Left ventricle myocardium inferior (tissue), 1 donor: ENCODE measurements around the gene GORASP1. TPM values are rescaled to one million over a fixed set of nuclear protein-coding genes. Genes with fewer than 3 reads are reported as not detected.
A peak's percentile ranks its signal among the peaks of the same experiment; 100 is the strongest.

Experiments used
- DNase-seq: peaks from one replicate; pipeline ENCODE4 v3.0.0-alpha.2; 2020
- H3K27ac ChIP-seq: fragments of 200-600 bp; replicated peaks from 2 replicates; pipeline ENCODE4 v1.8.0; 2021
- H3K27me3 ChIP-seq: fragments of 200-600 bp; 2 replicates; pipeline ENCODE4 v1.8.0; 2021; ENCODE audit warnings: low read depth
- H3K36me3 ChIP-seq: fragments of 200-600 bp; 2 replicates; pipeline ENCODE4 v1.8.0; 2021
- H3K4me1 ChIP-seq: fragments of 200-600 bp; 2 replicates; pipeline ENCODE4 v1.8.0; 2021
- H3K4me3 ChIP-seq: fragments of 200-600 bp; 2 replicates; pipeline ENCODE4 v1.8.0; 2021; ENCODE audit warnings: mild to moderate bottlenecking, moderate library complexity
- H3K9me3 ChIP-seq: fragments of 200-600 bp; replicated peaks from 2 replicates; pipeline ENCODE4 v1.8.0; 2021
- intact Hi-C: fragments of 100-400 bp; cut with micrococcal nuclease; formaldehyde crosslinking; loops from one replicate; pipeline ENCODE4 v1.11.0; 2022
- total RNA-seq: library from RNA; stranded (reverse); fragmentation: NEBNext Ultra II Directional; extraction: Animal tissue kit (Norgen Biotek cat#: 25700); gene quantifications from one replicate; pipeline ENCODE4 v1.2.1, GENCODE V29; 2021
- TF ChIP-seq, protein P1 (sequence below): fragments of 200-600 bp; IDR thresholded peaks from 2 replicates; pipeline ENCODE4 v1.8.0; 2021; ENCODE audit warnings: antibody characterized with exemption, mild to moderate bottlenecking, borderline replicate concordance
- donor health status: DM: no; HTN: yes; CAD: no; lungs with severe emphysema.

The GORASP1 gene
- total RNA-seq, 1 donor from 2014 or later: 54.0 TPM

DNA sequence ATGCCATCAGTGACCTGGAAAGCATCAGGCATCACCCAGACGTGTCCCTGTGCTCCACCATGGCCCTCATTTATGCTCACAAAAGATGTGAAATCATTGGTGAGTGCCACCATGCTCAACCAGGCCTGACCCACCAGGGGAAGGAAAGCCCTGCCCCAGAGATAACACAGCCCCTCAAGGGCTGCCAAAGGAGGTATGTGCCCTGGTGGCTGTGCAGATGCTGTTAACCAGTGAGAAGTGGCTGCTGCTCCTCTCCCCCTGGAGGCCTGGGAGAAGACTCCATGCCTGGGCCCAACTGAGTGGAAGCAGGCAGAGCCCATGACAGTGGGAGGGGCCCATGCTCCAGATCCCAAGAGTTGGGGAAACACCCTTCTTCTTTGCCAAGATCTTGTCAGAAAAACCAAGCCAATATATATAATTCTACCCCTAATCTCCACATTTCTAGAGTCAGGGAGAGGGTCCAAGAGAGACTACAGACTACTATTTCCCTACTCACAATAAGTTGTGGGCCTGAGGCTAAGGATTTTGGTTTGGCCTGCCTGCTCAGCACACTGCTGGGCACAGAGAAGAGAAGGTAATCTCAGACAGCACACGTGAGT lies 2.7 kb upstream of the GORASP1 start:
- TF ChIP-seq, protein P1, sequence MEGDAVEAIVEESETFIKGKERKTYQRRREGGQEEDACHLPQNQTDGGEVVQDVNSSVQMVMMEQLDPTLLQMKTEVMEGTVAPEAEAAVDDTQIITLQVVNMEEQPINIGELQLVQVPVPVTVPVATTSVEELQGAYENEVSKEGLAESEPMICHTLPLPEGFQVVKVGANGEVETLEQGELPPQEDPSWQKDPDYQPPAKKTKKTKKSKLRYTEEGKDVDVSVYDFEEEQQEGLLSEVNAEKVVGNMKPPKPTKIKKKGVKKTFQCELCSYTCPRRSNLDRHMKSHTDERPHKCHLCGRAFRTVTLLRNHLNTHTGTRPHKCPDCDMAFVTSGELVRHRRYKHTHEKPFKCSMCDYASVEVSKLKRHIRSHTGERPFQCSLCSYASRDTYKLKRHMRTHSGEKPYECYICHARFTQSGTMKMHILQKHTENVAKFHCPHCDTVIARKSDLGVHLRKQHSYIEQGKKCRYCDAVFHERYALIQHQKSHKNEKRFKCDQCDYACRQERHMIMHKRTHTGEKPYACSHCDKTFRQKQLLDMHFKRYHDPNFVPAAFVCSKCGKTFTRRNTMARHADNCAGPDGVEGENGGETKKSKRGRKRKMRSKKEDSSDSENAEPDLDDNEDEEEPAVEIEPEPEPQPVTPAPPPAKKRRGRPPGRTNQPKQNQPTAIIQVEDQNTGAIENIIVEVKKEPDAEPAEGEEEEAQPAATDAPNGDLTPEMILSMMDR: no peak
- Histone ChIP-seq H3K27ac (no peak overlapping the region), H3K4me1 (peaks cover 35% of the 10 kb centered on the region), H3K9me3 (no peaks in the 10 kb centered on the region), H3K27me3 (no peaks in the 10 kb centered on the region), H3K36me3 (no peaks in the 10 kb centered on the region), H3K4me3 (no peak overlapping the region)
- intact Hi-C loops: no loop called here
- DNase-seq: no peak

DNA sequence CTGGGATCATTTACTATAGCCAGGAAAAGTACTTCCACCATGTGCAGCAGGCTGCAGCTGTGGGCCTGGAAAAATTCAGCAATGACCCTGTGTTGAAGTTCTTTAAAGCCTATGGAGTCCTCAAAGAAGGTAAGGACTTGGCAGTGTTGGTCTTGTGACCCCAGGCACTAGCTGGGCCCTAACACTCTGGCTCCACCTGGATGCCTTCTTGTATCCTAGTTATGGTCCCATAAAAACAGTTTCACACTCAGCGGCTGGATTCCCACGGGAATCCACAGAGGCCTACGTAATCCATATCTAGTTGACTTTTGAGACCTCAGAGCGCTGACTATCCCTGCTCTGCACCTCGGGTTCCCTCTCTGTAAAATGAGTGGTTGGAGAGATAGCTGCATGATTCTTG lies 1.7 kb upstream of the GORASP1 start:
- Histone ChIP-seq H3K4me1 (peaks cover 45% of the 10 kb centered on the region), H3K4me3 (no peak overlapping the region), H3K27ac (no peak overlapping the region), H3K36me3 (no peaks in the 10 kb centered on the region), H3K9me3 (no peaks in the 10 kb centered on the region), H3K27me3 (no peaks in the 10 kb centered on the region)
- DNase-seq: no peak
- TF ChIP-seq, protein P1: no peak
- intact Hi-C loops: no loop called here

DNA sequence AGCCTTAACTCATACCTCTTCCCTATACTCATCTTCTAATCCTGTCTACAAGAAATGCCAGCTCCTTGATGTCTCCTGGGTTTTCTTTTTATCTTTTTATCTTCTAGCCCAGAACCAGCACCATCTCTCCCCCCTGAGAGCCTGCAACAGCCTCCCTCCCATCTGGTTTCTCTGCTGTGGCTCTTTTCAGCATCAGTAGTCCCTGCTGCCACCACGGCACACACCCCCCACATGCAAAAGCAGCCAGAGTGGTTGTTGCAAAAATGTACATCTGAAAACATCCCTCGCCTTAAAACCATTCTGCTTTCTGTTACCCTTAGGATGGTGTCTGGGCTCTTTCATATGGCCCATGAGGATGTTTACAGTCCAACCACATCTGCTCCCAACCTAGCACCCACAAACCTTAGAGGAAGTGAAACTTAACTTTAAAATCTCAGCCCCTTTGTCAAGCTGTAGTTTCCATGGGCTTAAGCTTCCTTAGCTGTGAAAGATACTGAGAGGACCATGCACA lies 828 bp upstream of the GORASP1 start:
- H3K27me3 ChIP-seq: no peaks in the 10 kb centered on the region
- peaks cover 54% of the 10 kb centered on the region for H3K4me1 ChIP-seq
- TF ChIP-seq, protein P1: no peak
- intact Hi-C loops: no loop called here
- H3K4me3 ChIP-seq: peak overlapping the region; percentile 99
- peak overlapping the region; percentile 99 for H3K27ac ChIP-seq
- DNase-seq: no peak
- no peaks in the 10 kb centered on the region for H3K9me3 ChIP-seq
- H3K36me3 ChIP-seq: no peaks in the 10 kb centered on the region

DNA sequence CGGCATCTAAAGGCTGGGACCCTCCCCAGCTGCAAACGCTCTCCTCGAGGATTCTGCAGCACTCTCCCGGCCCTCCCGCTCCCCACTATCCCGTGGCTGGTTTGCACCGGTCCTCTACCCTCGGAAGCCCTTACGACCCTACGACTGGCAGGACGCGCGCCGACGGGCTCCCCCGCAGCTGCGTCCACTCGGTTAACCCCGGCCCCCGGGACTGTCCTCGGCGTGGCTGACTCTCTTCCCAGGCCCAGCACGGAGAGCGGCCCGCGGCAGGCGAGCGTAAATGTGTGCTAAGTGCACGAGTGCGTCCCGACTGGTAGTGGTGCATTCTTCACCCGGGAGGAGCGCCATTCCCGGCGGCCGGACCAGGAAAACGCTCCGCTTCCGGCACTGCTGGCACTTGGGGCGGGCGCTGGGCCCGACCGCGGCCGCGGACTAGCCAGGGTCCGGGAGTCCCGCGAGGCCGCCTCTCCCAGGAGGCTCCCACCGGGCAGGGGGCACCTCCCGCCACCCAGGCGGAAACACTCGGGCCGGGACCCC lies 508 bp downstream of the GORASP1 start:
- no peaks in the 10 kb centered on the region for H3K27me3 ChIP-seq
- intact Hi-C loops: no loop called here
- H3K4me3 ChIP-seq: peak overlapping the region; percentile 99
- H3K36me3 ChIP-seq: no peaks in the 10 kb centered on the region
- TF ChIP-seq, protein P1: peak; percentile 21
- DNase-seq: peak; percentile 64
- no peaks in the 10 kb centered on the region for H3K9me3 ChIP-seq
- peak overlapping the region; percentile 99 for H3K27ac ChIP-seq
- peaks cover 65% of the 10 kb centered on the region for H3K4me1 ChIP-seq

DNA sequence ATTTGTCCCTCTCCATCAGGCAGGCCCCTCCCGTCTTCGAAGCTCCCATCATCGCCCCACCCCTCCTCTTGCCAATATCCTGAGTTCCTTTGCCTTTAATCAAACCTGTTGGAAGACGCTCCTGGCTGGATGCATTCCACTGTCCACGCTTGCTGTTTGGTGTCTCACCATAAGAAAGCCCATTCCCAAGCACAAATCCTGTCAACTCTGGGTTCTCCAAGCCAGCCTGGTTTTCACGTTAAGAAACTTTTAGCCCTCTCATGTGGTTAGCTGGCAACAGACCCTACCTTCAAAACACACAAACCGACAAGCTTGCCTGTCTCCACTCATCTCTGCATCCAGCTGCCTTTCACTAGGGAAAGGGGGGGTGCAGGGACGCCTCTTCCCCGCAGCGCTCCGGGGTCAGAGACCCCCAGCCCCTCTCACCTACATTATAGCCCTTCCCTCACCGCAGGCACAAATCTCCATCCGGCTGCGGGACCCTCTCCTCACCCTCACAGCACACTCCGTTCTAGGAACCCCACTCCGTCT lies 1.1 kb downstream of the GORASP1 start:
- Histone ChIP-seq H3K4me3 (peak overlapping the region; percentile 99), H3K4me1 (peaks cover 69% of the 10 kb centered on the region), H3K36me3 (no peaks in the 10 kb centered on the region), H3K9me3 (no peaks in the 10 kb centered on the region), H3K27me3 (no peaks in the 10 kb centered on the region), H3K27ac (peak overlapping the region; percentile 99)
- intact Hi-C loops: no loop called here
- TF ChIP-seq, protein P1: no peak
- no peak for DNase-seq
